GM19324 (cell line): ENCODE results near the gene GMDS.

ENCODE experiments used
- ATAC-seq: cut with Tn5 transposase; IDR thresholded peaks from one replicate; pipeline ENCODE4 v1.9.1; 2021; ENCODE audit warnings: mild to moderate bottlenecking, moderate library complexity; ENCODE audit not compliant: unreplicated experiment, low FRiP score

GMDS gene

GRCh38 chr6:1576711-1577110 is 668.7 kb downstream of the GMDS start:
- no peak for ATAC-seq

- no peak for ATAC-seq
Measured at GRCh38 chr6:1576166-1576565, 669.2 kb downstream of the GMDS start.

- no peak for ATAC-seq
Measured at GRCh38 chr6:1575210-1576041, 670.0 kb downstream of the GMDS start.

GRCh38 chr6:1574890-1575209 is 670.6 kb downstream of the GMDS start:
- ATAC-seq: no peak

- no peak for ATAC-seq
Measured at GRCh38 chr6:1574083-1574761, 671.2 kb downstream of the GMDS start.
